Prostate gland (tissue), 2 donors: ENCODE data around the gene POLR3C. TPM values are rescaled to one million over a fixed set of nuclear protein-coding genes. Genes with fewer than 3 reads are reported as not detected.
"Not testable (repeated sequence)": the region's sequence is repeated elsewhere in the genome, so short reads cannot be mapped to it uniquely, and the experiment has no call there.

Experiments used
- DNase-seq: peaks from one replicate; pipeline ENCODE4 v3.0.0-alpha.2; 2019; ENCODE audit warnings: low spot score
- H3K27ac ChIP-seq, 2 donors: fragments of 200-600 bp; sonication (generic); 2 replicates each; pipeline ENCODE4 v1.5.1; 2017 to 2019
- H3K27me3 ChIP-seq: fragments of 200-600 bp; sonication (generic); replicated peaks from 2 replicates; pipeline ENCODE4 v1.5.1; 2019; ENCODE audit not compliant: insufficient read depth
- H3K36me3 ChIP-seq, 2 donors: fragments of 200-600 bp; sonication (generic); 1 replicate in 1 of 2; 2 replicates in 1 of 2; pipeline versions ENCODE4 v1.5.1 to v1.8.1; 2017 to 2019
- H3K4me1 ChIP-seq: fragments of 200-600 bp; sonication (generic); replicated peaks from 2 replicates; pipeline ENCODE4 v1.5.1; 2019
- H3K4me3 ChIP-seq, 2 donors: fragments of 200-600 bp; sonication (generic); 2 replicates each; pipeline ENCODE4 v1.5.1; 2017 to 2019
- H3K9me3 ChIP-seq: fragments of 200-600 bp; sonication (generic); 2 replicates; pipeline ENCODE4 v1.5.1; 2017
- POLR2A ChIP-seq: fragments of 450-650 bp; IDR thresholded peaks from one replicate; pipeline ENCODE4 v1.6.1; 2016; ENCODE audit warnings: antibody characterized with exemption, mild to moderate bottlenecking
- POLR2AphosphoS5 ChIP-seq: sonication (generic); formaldehyde crosslinking; IDR thresholded peaks from one replicate; pipeline ENCODE4 v1.6.1; 2017; ENCODE audit warnings: antibody characterized with exemption
- WGBS: methylation state at CpG from one replicate; pipeline ENCODE4 v1.1.5; 2018; 5-methylcytosine and 5-hydroxymethylcytosine counted together
- intact Hi-C: fragments of 100-400 bp; cut with DNase I; formaldehyde crosslinking; loops from one replicate; pipeline ENCODE4 v1.14.2; 2022
- total RNA-seq, 2 donors: library from RNA; depleted of rRNA; stranded (reverse); fragments of >200 nt; gene quantifications; one replicate each; pipeline ENCODE4 v1.1.0, GENCODE V29; 2016
- TF ChIP-seq, protein P1 (sequence below), 4 experiments: fragments of 200-600 bp in 2 of 4; fragments of 450-650 bp in 2 of 4; sonication (generic) in 2 of 4; IDR thresholded peaks; 1 replicate in 3 of 4; 2 replicates in 1 of 4; pipeline ENCODE4 v1.5.1; 2016 to 2019; ENCODE audit warnings: antibody characterized with exemption in 4 of 4, mild to moderate bottlenecking in 2 of 4, moderate library complexity in 2 of 4

The POLR3C gene
- total RNA-seq, 2 donors from 2014 or later, result 22.5 to 48.0 TPM

- Histone ChIP-seq H3K27ac (no peak overlapping the region), H3K9me3 (no peaks in the 10 kb centered on the region), H3K4me1 (no peaks in the 10 kb centered on the region), H3K36me3 (no peaks in the 10 kb centered on the region), H3K4me3 (no peak overlapping the region), H3K27me3 (no peaks in the 10 kb centered on the region)
- no peak for DNase-seq
- 94% methylated on average over 2 of the region's 2 CpGs for WGBS
- TF ChIP-seq, protein P1, sequence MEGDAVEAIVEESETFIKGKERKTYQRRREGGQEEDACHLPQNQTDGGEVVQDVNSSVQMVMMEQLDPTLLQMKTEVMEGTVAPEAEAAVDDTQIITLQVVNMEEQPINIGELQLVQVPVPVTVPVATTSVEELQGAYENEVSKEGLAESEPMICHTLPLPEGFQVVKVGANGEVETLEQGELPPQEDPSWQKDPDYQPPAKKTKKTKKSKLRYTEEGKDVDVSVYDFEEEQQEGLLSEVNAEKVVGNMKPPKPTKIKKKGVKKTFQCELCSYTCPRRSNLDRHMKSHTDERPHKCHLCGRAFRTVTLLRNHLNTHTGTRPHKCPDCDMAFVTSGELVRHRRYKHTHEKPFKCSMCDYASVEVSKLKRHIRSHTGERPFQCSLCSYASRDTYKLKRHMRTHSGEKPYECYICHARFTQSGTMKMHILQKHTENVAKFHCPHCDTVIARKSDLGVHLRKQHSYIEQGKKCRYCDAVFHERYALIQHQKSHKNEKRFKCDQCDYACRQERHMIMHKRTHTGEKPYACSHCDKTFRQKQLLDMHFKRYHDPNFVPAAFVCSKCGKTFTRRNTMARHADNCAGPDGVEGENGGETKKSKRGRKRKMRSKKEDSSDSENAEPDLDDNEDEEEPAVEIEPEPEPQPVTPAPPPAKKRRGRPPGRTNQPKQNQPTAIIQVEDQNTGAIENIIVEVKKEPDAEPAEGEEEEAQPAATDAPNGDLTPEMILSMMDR (IDR thresholded peaks at IDR 0.05), result no peak
- TF ChIP-seq POLR2AphosphoS5, result no peak
- intact Hi-C loops, result no loop called here
These were observed 24.2 kb upstream of the POLR3C start for GRCh38 chr1:145799806-145800205.

DNA sequence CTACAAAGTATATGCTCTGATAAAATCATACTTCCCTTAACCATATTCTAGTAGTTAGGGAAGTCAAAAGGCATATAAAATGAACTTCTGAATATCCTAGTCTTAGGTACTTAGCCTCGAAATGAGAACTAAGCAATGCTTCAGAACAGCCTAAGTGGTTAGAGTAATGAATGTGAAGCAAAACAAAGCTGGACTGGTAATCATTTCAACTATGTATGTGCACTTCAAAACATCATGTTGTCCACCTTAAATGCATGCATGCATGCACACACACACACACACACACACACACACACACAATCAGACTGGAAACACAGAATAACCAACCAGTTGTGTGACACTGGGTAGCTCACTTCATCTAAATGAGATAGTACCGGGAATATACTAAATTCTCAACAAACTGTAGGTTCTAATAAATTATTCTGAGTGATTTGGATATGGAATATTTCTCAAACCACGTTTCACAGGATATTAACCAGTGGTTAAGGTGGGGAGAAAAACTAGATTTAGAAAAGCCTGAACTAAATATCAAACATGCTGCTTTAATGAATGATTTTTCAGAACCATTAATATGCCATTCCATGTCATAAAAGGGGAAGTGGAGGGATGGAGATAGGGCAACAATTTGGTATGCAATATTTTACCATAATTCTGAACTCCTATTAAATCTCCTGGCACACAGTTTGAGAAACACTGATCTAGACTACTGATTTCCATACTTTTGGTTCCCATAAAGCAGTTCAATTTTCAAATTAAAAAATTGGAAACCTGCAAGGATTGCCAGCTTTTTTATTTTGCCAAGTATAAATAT, 19.6 kb upstream of the POLR3C start:
- H3K36me3 ChIP-seq, result no peaks in the 10 kb centered on the region
- H3K9me3 ChIP-seq, result no peaks in the 10 kb centered on the region
- H3K4me3 ChIP-seq, result no peak overlapping the region
- DNase-seq, result no peak
- H3K27ac ChIP-seq, result no peak overlapping the region
- intact Hi-C loops, result no loop called here
- TF ChIP-seq, protein P1 (IDR thresholded peaks at IDR 0.05), result no peak
- TF ChIP-seq POLR2A, result no peak
- TF ChIP-seq POLR2AphosphoS5, result no peak
- no peaks in the 10 kb centered on the region for H3K4me1 ChIP-seq
- no peaks in the 10 kb centered on the region for H3K27me3 ChIP-seq
- 62% methylated on average over 3 of the region's 3 CpGs for WGBS

- no peak for DNase-seq
- intact Hi-C loops, result no loop called here
- WGBS, result 88% methylated on average over 1 of the region's 1 CpG
- H3K27ac ChIP-seq, result no peak overlapping the region
- no peak overlapping the region for H3K4me3 ChIP-seq
- H3K4me1 ChIP-seq, result no peaks in the 10 kb centered on the region
- H3K36me3 ChIP-seq, result no peaks in the 10 kb centered on the region
- H3K27me3 ChIP-seq, result no peaks in the 10 kb centered on the region
- no peaks in the 10 kb centered on the region for H3K9me3 ChIP-seq
- TF ChIP-seq, protein P1 (IDR thresholded peaks at IDR 0.05), result no peak
- TF ChIP-seq POLR2AphosphoS5 (no peak), POLR2A (no peak)
These were observed 18.9 kb upstream of the POLR3C start for GRCh38 chr1:145805057-145805456.

- intact Hi-C loops, result no loop called here
- TF ChIP-seq, protein P1 (IDR thresholded peaks at IDR 0.05), result no peak
- TF ChIP-seq POLR2AphosphoS5, result no peak
- no peak for TF ChIP-seq POLR2A
- Histone ChIP-seq H3K4me1 (no peaks in the 10 kb centered on the region), H3K36me3 (no peaks in the 10 kb centered on the region), H3K27ac (no peak overlapping the region), H3K9me3 (no peaks in the 10 kb centered on the region), H3K4me3 (no peak overlapping the region), H3K27me3 (no peaks in the 10 kb centered on the region)
- DNase-seq, result no peak
- 97% methylated on average over 4 of the region's 4 CpGs for WGBS
These were observed 17.6 kb upstream of the POLR3C start for GRCh38 chr1:145806408-145806807.

DNA sequence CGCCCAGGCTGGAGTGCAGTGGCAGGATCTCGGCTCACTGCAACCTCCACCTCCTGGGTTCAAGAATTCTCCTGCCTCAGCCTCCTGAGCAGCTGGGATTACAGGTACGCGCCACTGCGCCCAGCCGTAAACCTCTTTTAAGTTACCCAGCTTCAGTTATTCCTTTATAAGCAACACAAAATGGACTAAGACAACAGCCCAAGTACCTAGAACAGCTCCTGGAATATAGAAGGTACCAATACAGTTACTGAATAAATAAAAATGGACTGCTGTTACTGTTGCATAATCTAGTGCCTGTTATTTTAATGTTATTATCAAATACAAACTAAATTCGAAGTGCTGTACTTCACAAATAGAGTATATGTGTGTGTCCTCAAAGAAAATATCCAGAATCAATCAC, 17.2 kb upstream of the POLR3C start:
- WGBS, result 92% methylated on average over 7 of the region's 7 CpGs
- Histone ChIP-seq H3K27ac (no peak overlapping the region), H3K9me3 (no peaks in the 10 kb centered on the region), H3K27me3 (no peaks in the 10 kb centered on the region), H3K4me3 (no peak overlapping the region), H3K36me3 (no peaks in the 10 kb centered on the region), H3K4me1 (no peaks in the 10 kb centered on the region)
- intact Hi-C loops, result no loop called here
- TF ChIP-seq POLR2A (no peak), POLR2AphosphoS5 (no peak)
- TF ChIP-seq, protein P1 (IDR thresholded peaks at IDR 0.05), result no peak
- no peak for DNase-seq

GRCh38 chr1:145812977-145813810, 10.8 kb upstream of the POLR3C start:
- H3K9me3 ChIP-seq, H3K27me3 ChIP-seq, H3K4me3 ChIP-seq, H3K36me3 ChIP-seq, DNase-seq, H3K27ac ChIP-seq, H3K4me1 ChIP-seq, intact Hi-C loops: not testable (repeated sequence)
- WGBS, result 59% methylated on average over 5 of the region's 6 CpGs

DNA sequence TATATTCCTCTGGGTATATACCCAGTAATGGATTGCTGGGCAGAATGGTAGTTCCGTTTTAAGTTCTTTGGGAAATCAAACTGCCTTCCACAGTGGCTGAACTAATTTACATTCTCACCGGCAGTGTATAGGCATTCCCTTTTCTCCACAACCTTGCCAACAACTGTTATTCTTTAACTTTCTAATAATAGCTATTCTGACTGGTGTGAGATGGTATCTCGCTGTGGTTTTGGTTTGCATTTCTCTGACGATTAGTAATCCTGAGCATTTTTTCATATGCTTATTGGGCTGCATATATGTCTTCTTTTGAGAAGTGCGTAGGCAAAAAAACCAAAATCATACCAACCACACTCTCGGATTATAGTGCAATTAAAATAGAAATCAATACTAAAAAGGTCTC, 5.9 kb upstream of the POLR3C start:
- H3K4me3 ChIP-seq, H3K36me3 ChIP-seq, intact Hi-C loops, H3K27ac ChIP-seq, H3K4me1 ChIP-seq, H3K27me3 ChIP-seq, DNase-seq, H3K9me3 ChIP-seq: not testable (repeated sequence)
- WGBS, result 68% methylated on average over 2 of the region's 6 CpGs
